ENCODE measurements around the gene PLA2G2C. TPM values are rescaled to one million over a fixed set of nuclear protein-coding genes. Genes with fewer than 3 reads are reported as not detected.

Gene PLA2G2C, protein sequence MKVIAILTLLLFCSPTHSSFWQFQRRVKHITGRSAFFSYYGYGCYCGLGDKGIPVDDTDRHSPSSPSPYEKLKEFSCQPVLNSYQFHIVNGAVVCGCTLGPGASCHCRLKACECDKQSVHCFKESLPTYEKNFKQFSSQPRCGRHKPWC
- not detected in 2 replicates for total RNA-seq

DNA sequence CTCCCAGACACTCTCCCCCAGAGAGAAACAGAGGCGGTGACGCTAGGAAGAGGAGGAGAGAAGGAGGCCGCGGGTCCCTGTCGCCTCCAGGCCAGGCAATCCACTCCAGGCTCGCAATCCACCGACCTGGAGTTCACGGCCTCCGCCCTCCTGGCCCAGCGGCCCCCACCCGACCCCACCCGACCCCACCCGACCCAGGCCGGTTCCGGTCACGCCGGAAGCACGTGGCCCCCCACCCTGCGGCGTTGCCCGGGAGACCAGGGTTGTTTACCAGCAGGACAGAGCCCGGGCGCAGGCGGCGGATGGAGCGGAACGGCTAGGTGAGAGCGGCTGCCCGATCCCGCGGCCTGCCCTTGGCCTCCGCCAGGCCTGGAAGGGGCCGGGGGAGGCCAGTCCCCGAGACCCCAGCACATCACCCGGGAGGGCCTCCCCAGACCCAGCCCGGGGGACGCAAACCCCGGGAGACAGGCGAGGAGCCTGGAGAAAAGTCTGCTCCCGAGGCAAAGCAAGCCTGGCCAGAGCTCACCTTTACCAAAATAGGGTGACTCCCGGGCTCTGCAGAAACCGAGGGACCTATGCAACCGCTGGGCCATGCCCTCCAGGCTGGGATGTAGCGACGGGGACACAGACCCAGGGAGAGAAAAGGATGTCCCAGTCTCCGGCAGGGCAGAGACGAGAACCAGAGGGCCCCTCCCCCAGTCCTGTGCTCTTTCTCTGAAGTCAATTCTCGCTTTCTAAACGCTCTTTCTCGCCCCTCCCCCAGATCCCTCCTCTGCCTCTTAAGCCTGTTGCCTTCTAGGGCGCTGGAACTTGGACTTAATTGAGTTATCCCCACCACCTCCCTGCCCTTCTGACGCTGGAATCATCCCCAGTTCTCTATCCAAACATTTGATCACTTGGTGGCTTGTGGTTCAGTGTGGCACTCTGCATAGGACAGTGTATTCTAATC, at the start of gene PLA2G2C, which contains the start of gene UBXN10:
PLA2G2C (minus strand) TSS at position 685 of the 949 bp plus-strand sequence. CDS start 9,155 bp downstream, outside the sequence.
UBXN10 (plus strand) TSS at position 263 of the 949 bp plus-strand sequence. CDS start 4,466 bp downstream, outside the sequence.

DNA sequence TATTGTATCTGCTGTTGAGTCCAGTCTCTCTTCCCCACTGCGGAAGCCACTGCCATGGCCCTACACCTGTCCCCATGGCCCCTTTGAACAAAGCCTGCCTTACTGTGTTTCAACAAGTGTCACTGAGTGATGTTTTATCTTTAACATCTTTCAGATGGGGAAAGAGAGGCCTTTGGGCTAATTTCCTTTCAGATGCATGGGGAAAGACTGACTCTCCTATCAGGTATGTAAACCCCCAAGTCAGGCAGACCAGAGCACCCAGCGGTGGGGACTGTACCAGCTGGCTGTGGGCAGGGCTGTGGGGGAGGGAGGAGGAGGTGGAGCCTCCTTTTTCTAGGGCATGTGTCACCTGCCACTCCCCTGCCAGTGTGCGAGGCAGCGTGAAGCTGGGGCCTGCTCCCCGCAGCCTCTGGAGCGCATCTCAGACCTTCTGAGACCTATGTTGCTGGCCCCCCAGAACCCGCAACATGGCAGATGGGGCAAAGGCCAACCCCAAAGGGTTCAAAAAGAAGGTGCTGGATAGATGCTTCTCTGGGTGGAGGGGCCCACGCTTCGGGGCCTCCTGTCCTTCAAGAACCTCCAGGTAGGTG, 47.3 kb downstream of the PLA2G2C start, which contains the start of gene PLA2G2F:
PLA2G2F (plus strand) TSS at position 363 of the 590 bp plus-strand sequence; CDS start at position 468, 105 bp downstream.

DNA sequence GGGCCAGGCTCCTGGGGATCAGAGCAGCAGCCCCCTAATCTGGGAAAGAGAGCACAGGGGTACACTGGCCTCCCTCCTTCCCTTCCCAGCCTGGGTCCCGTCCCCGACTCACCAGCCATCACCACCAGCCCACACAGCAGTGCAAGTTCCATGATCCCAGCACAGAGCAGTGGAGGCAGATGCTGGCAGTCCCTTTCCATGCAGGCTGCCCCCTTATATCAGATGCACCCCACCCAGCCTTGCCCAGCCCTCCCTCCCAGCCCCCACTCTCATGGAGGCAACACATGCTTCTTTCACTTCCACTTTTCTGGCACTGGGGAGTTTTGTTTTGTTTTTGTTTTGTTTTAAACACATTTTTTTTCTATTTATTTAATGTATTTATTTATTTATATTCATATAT, 67.0 kb downstream of the PLA2G2C start, which contains the start of gene PLA2G2D:
PLA2G2D (minus strand) TSS at position 190 of the 400 bp plus-strand sequence; CDS start at position 152, 38 bp downstream.

Other genes with a start within 250 kb of the PLA2G2C start
- gene PLA2G2A, start 206.9 kb downstream of the PLA2G2C start, total RNA-seq = not detected in 2 replicates
- gene PLA2G5, start 116.3 kb downstream of the PLA2G2C start, total RNA-seq = not detected in 2 replicates
- not detected in 2 replicates for gene PLA2G2D, start 67.0 kb downstream of the PLA2G2C start, total RNA-seq
- not detected in 2 replicates for gene PLA2G2F, start 47.2 kb downstream of the PLA2G2C start, total RNA-seq
- gene UBXN10, start 422 bp downstream of the PLA2G2C start, total RNA-seq = 0.04 and 0.16 TPM in 2 replicates
- not detected in 2 replicates for gene VWA5B1, start 104.4 kb upstream of the PLA2G2C start, total RNA-seq

Measured in hair follicular keratinocyte (primary cell).